IPS DF 4.7 (cell line): Measurements from ENCODE around the gene NDUFA9.

Experiments used
- DNase-seq: peaks from one replicate; pipeline ENCODE4 v3.0.0-alpha.2; 2013; ENCODE audit warnings: low spot score; ENCODE audit errors: extremely low read depth

NDUFA9 gene

DNA sequence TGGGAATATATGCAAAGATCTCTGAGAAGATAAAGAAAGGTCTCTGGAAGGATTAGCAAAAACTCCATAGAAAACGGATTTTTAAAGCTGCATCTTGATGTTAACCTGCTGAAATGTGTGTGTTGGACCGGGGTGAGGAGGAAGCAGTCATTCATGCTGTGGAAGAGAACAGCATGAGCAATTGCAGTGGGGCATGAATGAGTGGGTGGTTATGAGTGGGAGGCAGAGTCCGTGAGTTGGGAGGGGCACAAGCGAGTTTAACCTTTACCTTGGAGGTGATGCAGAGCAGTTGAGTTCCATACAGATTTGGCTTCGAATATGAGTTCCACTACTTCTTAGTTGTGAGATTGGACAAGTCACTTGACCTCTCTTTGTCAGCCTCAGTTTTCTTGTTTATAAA is 41.8 kb downstream of the NDUFA9 start:
- no peak for DNase-seq
